Coronary artery (tissue), 2 donors: Measurements from ENCODE around the gene GPC3.
A peak's percentile ranks its signal among the peaks of the same experiment; 100 is the strongest.

Source experiments
- DNase-seq: peaks from one replicate; pipeline ENCODE4 v3.0.0-alpha.2; 2017; ENCODE audit warnings: low spot score
- H3K27ac ChIP-seq, 2 donors: fragments of 200-600 bp; sonication (generic); one replicate each; pipeline ENCODE4 v1.5.1; 2016 to 2019
- H3K4me3 ChIP-seq: fragments of 200-600 bp; sonication (generic); 2 replicates; pipeline ENCODE4 v1.5.1; 2016; ENCODE audit warnings: mild to moderate bottlenecking, moderate library complexity
- CTCF ChIP-seq: fragments of 200-600 bp; sonication (generic); IDR thresholded peaks from one replicate; pipeline ENCODE4 v1.5.1; 2019; ENCODE audit warnings: antibody characterized with exemption

Gene GPC3

GRCh38 chrX:133650239-133650638 lies 335.2 kb downstream of the GPC3 start:
- TF ChIP-seq CTCF: no peak
- Histone ChIP-seq H3K4me3 (no peak overlapping the region), H3K27ac (no peak overlapping the region)
- DNase-seq: no peak

GRCh38 chrX:133649651-133650050 lies 335.7 kb downstream of the GPC3 start:
- no peak for TF ChIP-seq CTCF
- no peak for DNase-seq
- Histone ChIP-seq H3K27ac (no peak overlapping the region), H3K4me3 (no peak overlapping the region)

- DNase-seq: no peak
- no peak for TF ChIP-seq CTCF
- Histone ChIP-seq H3K27ac (no peak overlapping the region), H3K4me3 (no peak overlapping the region)
Observed at GRCh38 chrX:133648594-133648993, 336.8 kb downstream of the GPC3 start.

GRCh38 chrX:133646719-133647116 lies 338.7 kb downstream of the GPC3 start:
- peak overlapping the region; percentile 28 to 44 for H3K27ac ChIP-seq

GRCh38 chrX:133645977-133646718 lies 339.2 kb downstream of the GPC3 start:
- no peak overlapping the region for H3K4me3 ChIP-seq
- no peak for DNase-seq
- peak overlapping the region; percentile 28 to 44 for H3K27ac ChIP-seq
- TF ChIP-seq CTCF: no peak

More at GRCh38 chrX:133646719-133647116, 338.7 kb downstream of the GPC3 start:
- no peak for DNase-seq
- no peak overlapping the region for H3K4me3 ChIP-seq
- TF ChIP-seq CTCF: no peak

- no peak for DNase-seq
- peak overlapping the region; percentile 9 for H3K4me3 ChIP-seq
- TF ChIP-seq CTCF: no peak
- peak overlapping the region in 1 of 2 donors; percentile 3 for H3K27ac ChIP-seq
Observed at GRCh38 chrX:133645256-133645655, 340.1 kb downstream of the GPC3 start.
